K562 (cell line): ENCODE data around the gene MDK. TPM values are rescaled to one million over a fixed set of nuclear protein-coding genes. Genes with fewer than 3 reads are reported as not detected.

Experiments
- NRF1 ChIP-seq, 2 experiments: fragments of 450-650 bp; IDR thresholded peaks in 1 of 2; conservative IDR thresholded peaks in 1 of 2; 2 replicates each; pipeline ENCODE4 v1.6.1; 2014; ENCODE audit warnings: mild to moderate bottlenecking in 2 of 2
- RBM22 ChIP-seq: fragments of 200-400 bp; formaldehyde crosslinking; IDR thresholded peaks from 2 replicates; pipeline ENCODE4 v1.6.1; 2018; ENCODE audit warnings: low read length, low read depth; ENCODE audit not compliant: poor library complexity, severe bottlenecking
- SETDB1 ChIP-seq: IDR thresholded peaks from one replicate; pipeline ENCODE4 v1.6.1; 2012; ENCODE audit warnings: low read length, control low read depth, inconsistent platforms
- YY1 ChIP-seq, 3 experiments: IDR thresholded peaks; 2 replicates each; pipeline ENCODE4 v1.6.1; 2011; ENCODE audit warnings: low read length in 2 of 3, mild to moderate bottlenecking in 2 of 3, moderate library complexity in 2 of 3, borderline replicate concordance in 1 of 3, control low read depth in 1 of 3, low read depth in 1 of 3; ENCODE audit not compliant: insufficient read depth in 3 of 3, insufficient replicate concordance in 2 of 3, control insufficient read depth in 1 of 3, insufficient read length in 1 of 3; ENCODE audit errors: extremely low read depth in 1 of 3
- ZC3H4 ChIP-seq: sonication (generic); formaldehyde crosslinking; IDR thresholded peaks from 2 replicates; pipeline ENCODE4 v1.9.0; 2021; ENCODE audit warnings: missing genetic modification reagents, borderline replicate concordance
- ZNF407 ChIP-seq: fragments of 450-650 bp; IDR thresholded peaks from 2 replicates; pipeline ENCODE4 v1.6.1; 2016; ENCODE audit warnings: low read depth
- ZNF444 ChIP-seq: fragments of 250-450 bp; sonication (Bioruptor Pico); IDR thresholded peaks from 2 replicates; pipeline ENCODE4 v1.4.0; 2020; ENCODE audit warnings: mild to moderate bottlenecking, moderate library complexity
- ZNF707 ChIP-seq: fragments of 250-450 bp; sonication (Bioruptor Pico); conservative IDR thresholded peaks from 2 replicates; pipeline ENCODE4 v1.8.0; 2022; ENCODE audit warnings: inconsistent platforms, mild to moderate bottlenecking, moderate library complexity
- polyA plus RNA-seq, 8 experiments: library from polyadenylated mRNA; depleted of rRNA in 4 of 8; stranded (reverse) in 5 of 8; unstranded in 3 of 8; fragments of >200 nt; fragmentation: Nextera tagmentation in 2 of 8; fragmentation: Illumina TruSeq in 1 of 8; extraction: Ambion mirVana in 2 of 8; extraction: Trizol in 1 of 8; gene quantifications; 2 replicates each; pipeline versions ENCODE4 v1.2.1 to v1.2.3, GENCODE V29; 2011 to 2014; ENCODE audit warnings: inconsistent platforms in 1 of 8, missing spikeins in 1 of 8
- total RNA-seq, 7 experiments: library from RNA; depleted of rRNA in 6 of 7; stranded (reverse); fragments of >200 nt in 6 of 7; fragmentation: Illumina TruSeq in 2 of 7; extraction: Trizol in 2 of 7; gene quantifications; 2 replicates each; pipeline versions ENCODE4 v1.2.1 to v1.2.3, GENCODE V29; 2011 to 2021; ENCODE audit warnings: low replicate concordance in 1 of 7
- TF ChIP-seq, protein P1 (sequence below): sonication (generic); formaldehyde crosslinking; IDR thresholded peaks from 2 replicates; pipeline ENCODE4 v1.8.0; 2022; ENCODE audit warnings: mild to moderate bottlenecking, missing genetic modification reagents
- TF ChIP-seq, protein P2 (sequence below), 3 experiments: fragments of 200-800 bp in 1 of 3; sonication (Bioruptor generic) in 1 of 3; sonication (generic) in 1 of 3; formaldehyde crosslinking in 1 of 3; IDR thresholded peaks; 2 replicates each; pipeline versions ENCODE4 v1.6.1 to v1.8.0; 2016 to 2022; ENCODE audit warnings: mild to moderate bottlenecking in 2 of 3, missing compliant biosample characterization in 2 of 3, missing genetic modification characterization in 2 of 3, missing genetic modification reagents in 1 of 3

The MDK gene
- total and polyA plus RNA-seq, 9 of the 15 experiments (the other 6 are each of a cell fraction or from before 2014, with no cell fraction given), result 20.7 to 700 (median 350) TPM

DNA sequence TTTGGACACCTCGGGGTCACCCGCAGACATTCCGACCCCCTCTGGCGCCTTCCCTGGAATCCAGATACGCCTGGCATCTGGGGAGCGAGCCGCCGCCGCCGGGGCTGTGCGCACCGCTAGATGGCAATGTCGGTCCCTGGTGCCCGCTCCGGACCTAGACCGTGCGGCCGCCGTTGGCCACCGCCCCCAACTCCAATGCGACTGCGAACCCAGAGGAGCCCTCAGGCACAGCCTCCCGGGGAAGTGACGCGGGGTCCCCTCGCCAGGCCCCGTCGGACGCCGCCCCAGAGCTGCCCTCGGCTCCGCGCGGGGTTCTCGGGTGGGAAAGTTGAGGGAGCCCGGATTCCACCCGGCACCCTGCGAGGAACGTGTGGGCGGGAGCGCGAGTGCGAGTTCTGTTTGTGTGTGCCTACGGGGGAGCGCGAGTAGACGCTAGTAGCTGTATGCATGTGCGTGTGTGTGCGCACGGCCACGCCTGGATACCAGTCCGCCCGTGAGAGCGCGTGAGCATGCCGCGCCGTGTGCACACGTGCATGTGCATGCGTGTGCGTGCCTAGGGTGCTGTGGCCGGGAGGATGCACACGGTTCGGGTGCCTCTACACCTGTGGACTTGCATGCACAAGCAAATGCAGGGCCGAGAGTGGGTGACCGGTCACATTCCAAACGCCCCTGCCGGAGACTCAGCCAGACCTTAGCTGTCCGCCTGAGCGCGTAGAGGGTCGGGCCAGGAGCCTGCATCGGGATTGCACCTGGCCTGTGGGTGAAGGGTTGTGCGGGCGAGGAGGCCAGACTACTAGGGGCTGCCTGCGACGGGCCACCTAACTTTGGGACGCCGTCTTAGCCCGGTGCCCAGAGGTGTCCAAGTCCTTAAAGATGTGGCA, 8.2 kb downstream of the MDK start (continued):
- TF ChIP-seq, protein P1, sequence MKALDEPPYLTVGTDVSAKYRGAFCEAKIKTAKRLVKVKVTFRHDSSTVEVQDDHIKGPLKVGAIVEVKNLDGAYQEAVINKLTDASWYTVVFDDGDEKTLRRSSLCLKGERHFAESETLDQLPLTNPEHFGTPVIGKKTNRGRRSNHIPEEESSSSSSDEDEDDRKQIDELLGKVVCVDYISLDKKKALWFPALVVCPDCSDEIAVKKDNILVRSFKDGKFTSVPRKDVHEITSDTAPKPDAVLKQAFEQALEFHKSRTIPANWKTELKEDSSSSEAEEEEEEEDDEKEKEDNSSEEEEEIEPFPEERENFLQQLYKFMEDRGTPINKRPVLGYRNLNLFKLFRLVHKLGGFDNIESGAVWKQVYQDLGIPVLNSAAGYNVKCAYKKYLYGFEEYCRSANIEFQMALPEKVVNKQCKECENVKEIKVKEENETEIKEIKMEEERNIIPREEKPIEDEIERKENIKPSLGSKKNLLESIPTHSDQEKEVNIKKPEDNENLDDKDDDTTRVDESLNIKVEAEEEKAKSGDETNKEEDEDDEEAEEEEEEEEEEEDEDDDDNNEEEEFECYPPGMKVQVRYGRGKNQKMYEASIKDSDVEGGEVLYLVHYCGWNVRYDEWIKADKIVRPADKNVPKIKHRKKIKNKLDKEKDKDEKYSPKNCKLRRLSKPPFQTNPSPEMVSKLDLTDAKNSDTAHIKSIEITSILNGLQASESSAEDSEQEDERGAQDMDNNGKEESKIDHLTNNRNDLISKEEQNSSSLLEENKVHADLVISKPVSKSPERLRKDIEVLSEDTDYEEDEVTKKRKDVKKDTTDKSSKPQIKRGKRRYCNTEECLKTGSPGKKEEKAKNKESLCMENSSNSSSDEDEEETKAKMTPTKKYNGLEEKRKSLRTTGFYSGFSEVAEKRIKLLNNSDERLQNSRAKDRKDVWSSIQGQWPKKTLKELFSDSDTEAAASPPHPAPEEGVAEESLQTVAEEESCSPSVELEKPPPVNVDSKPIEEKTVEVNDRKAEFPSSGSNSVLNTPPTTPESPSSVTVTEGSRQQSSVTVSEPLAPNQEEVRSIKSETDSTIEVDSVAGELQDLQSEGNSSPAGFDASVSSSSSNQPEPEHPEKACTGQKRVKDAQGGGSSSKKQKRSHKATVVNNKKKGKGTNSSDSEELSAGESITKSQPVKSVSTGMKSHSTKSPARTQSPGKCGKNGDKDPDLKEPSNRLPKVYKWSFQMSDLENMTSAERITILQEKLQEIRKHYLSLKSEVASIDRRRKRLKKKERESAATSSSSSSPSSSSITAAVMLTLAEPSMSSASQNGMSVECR, result no peak; the same call in 1 of the 2 replicates
- TF ChIP-seq ZNF707 (CRISPR knock-in tag) (no peak), SETDB1 (no peak), ZC3H4 (CRISPR knock-in tag) (no peak), YY1 (IDR thresholded peaks at IDR 0.05; ENCODE audit: borderline replicate concordance in 1 of 3, control insufficient read depth in 1 of 3, extremely low read depth in 1 of 3, insufficient read depth in 3 of 3, insufficient read length in 1 of 3, insufficient replicate concordance in 2 of 3, low read depth in 1 of 3, low read length in 2 of 3) (peak in 1 of 3 experiments; percentile 55), ZNF444 (CRISPR knock-in tag) (no peak), NRF1 (conservative IDR thresholded peaks at IDR 0.05 in 1 of 2, IDR thresholded peaks at IDR 0.05 in 1 of 2) (peak in 1 of 2 experiments; percentile 38; a peak in 2 of 4 replicates), ZNF407 (peak; percentile 61; the same call in 1 of the 2 replicates), RBM22 (peak; percentile 49)
- TF ChIP-seq, protein P2, sequence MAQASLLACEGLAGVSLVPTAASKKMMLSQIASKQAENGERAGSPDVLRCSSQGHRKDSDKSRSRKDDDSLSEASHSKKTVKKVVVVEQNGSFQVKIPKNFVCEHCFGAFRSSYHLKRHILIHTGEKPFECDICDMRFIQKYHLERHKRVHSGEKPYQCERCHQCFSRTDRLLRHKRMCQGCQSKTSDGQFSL (CRISPR knock-in tag; IDR thresholded peaks at IDR 0.05), result 0 out of 2 replicates have a peak, but pooled peaks have one; percentile 25
- TF ChIP-seq, protein P2 (tag; IDR thresholded peaks at IDR 0.05), result no peak
